Measurements from ENCODE around the gene ZNRD2.

The ZNRD2 gene

DNA sequence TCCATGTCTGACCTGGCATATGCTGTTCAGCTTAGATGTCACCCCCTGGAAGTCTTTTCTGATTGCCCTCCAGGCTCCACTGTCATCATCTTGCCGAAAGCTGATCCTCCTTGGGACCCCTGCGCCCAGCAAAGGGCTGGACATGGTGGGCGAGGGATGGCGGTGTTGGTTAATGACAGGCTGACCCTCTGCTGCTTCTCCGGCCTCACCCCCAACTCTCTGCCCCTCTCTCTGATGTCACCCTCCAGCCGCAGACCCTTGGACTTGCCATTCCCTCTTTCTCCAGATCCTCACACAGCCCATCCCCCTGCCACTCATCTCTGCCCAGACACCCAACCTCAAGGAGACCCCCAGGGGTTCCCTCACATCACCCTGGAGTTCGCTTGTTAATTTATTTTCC, 7.9 kb downstream of the ZNRD2 start:
- TF ChIP-seq SUZ12 (IDR thresholded peaks at IDR 0.05; ENCODE audit: extremely low read depth, insufficient read depth, insufficient read length): no peak
- no peak for TF ChIP-seq ZNF274 (IDR thresholded peaks at IDR 0.05; ENCODE audit: low read depth, low read length)
- H3K27me3 ChIP-seq (ENCODE audit: insufficient read depth, insufficient read length): peaks cover 20% of the 10 kb centered on the region
- H3K9me3 ChIP-seq (ENCODE audit: insufficient read depth, low read length): no peaks in the 10 kb centered on the region
- no peak overlapping the region for H3K9ac ChIP-seq (ENCODE audit: insufficient read length, low read depth)
- H3K36me3 ChIP-seq (ENCODE audit: insufficient read depth, insufficient read length, low read length): peaks cover 50% of the 10 kb centered on the region
- no peak for DNase-seq (ENCODE audit: low read depth, low spot score)
- no peak overlapping the region for H3K4me3 ChIP-seq (ENCODE audit: insufficient read length, low read depth)
- H3K4me1 ChIP-seq (ENCODE audit: insufficient read depth, insufficient read length): peaks cover 38% of the 10 kb centered on the region

DNA sequence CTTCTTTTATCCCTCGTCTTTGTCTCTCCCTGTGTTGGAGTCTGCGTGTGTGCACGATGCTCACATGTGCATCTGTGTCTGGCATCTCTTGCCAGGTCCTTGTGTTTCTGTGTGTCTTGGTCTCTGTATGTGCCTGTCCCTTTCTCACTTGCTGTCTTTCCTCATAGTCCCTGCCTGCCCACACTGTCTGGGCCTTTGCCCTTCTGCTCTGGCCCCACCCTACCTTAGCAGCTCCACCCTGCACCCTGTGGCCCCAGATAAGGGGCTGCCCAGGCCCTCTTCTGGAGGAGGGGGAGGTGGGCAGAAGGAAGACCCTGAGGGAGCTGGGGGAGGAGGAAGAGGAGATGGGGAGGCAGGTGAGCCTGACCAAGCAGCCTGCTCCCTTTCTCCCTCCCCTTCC, 8.4 kb downstream of the ZNRD2 start:
- no peak overlapping the region for H3K4me3 ChIP-seq (ENCODE audit: insufficient read length, low read depth)
- peaks cover 33% of the 10 kb centered on the region for H3K4me1 ChIP-seq (ENCODE audit: insufficient read depth, insufficient read length)
- no peak overlapping the region for H3K9ac ChIP-seq (ENCODE audit: insufficient read length, low read depth)
- H3K27me3 ChIP-seq (ENCODE audit: insufficient read depth, insufficient read length): peaks cover 20% of the 10 kb centered on the region
- peaks cover 44% of the 10 kb centered on the region for H3K36me3 ChIP-seq (ENCODE audit: insufficient read depth, insufficient read length, low read length)
- no peak for TF ChIP-seq SUZ12 (IDR thresholded peaks at IDR 0.05; ENCODE audit: extremely low read depth, insufficient read depth, insufficient read length)
- TF ChIP-seq YY1 (IDR thresholded peaks at IDR 0.05; ENCODE audit: insufficient read depth, insufficient read length): no peak
- TF ChIP-seq ZNF274 (IDR thresholded peaks at IDR 0.05; ENCODE audit: low read depth, low read length): no peak
- no peak for DNase-seq (ENCODE audit: low read depth, low spot score)
- no peaks in the 10 kb centered on the region for H3K9me3 ChIP-seq (ENCODE audit: insufficient read depth, low read length)

GRCh38 chr11:65579291-65579690, 9.0 kb downstream of the ZNRD2 start:
- Histone ChIP-seq H3K4me3 (ENCODE audit: insufficient read length, low read depth) (no peak overlapping the region), H3K36me3 (ENCODE audit: insufficient read depth, insufficient read length, low read length) (peaks cover 47% of the 10 kb centered on the region), H3K27me3 (ENCODE audit: insufficient read depth, insufficient read length) (peaks cover 20% of the 10 kb centered on the region), H3K9ac (ENCODE audit: insufficient read length, low read depth) (no peak overlapping the region), H3K4me1 (ENCODE audit: insufficient read depth, insufficient read length) (peaks cover 31% of the 10 kb centered on the region), H3K9me3 (ENCODE audit: insufficient read depth, low read length) (no peaks in the 10 kb centered on the region)
- TF ChIP-seq SUZ12 (IDR thresholded peaks at IDR 0.05; ENCODE audit: extremely low read depth, insufficient read depth, insufficient read length): no peak
- TF ChIP-seq YY1 (IDR thresholded peaks at IDR 0.05; ENCODE audit: insufficient read depth, insufficient read length): no peak
- TF ChIP-seq ZNF274 (IDR thresholded peaks at IDR 0.05; ENCODE audit: low read depth, low read length): no peak
- no peak for DNase-seq (ENCODE audit: low read depth, low spot score)

GRCh38 chr11:65580031-65580692, 9.9 kb downstream of the ZNRD2 start:
- H3K36me3 ChIP-seq (ENCODE audit: insufficient read depth, insufficient read length, low read length): peaks cover 55% of the 10 kb centered on the region
- TF ChIP-seq YY1 (IDR thresholded peaks at IDR 0.05; ENCODE audit: insufficient read depth, insufficient read length): no peak
- no peak for TF ChIP-seq SUZ12 (IDR thresholded peaks at IDR 0.05; ENCODE audit: extremely low read depth, insufficient read depth, insufficient read length)
- TF ChIP-seq ZNF274 (IDR thresholded peaks at IDR 0.05; ENCODE audit: low read depth, low read length): no peak

GRCh38 chr11:65580756-65581155, 10.5 kb downstream of the ZNRD2 start:
- Histone ChIP-seq H3K9ac (ENCODE audit: insufficient read length, low read depth) (peak overlapping the region; percentile 42), H3K4me1 (ENCODE audit: insufficient read depth, insufficient read length) (peaks cover 24% of the 10 kb centered on the region), H3K27me3 (ENCODE audit: insufficient read depth, insufficient read length) (peaks cover 10% of the 10 kb centered on the region), H3K36me3 (ENCODE audit: insufficient read depth, insufficient read length, low read length) (peaks cover 55% of the 10 kb centered on the region), H3K4me3 (ENCODE audit: insufficient read length, low read depth) (no peak overlapping the region), H3K9me3 (ENCODE audit: insufficient read depth, low read length) (no peaks in the 10 kb centered on the region)
- no peak for DNase-seq (ENCODE audit: low read depth, low spot score)
- TF ChIP-seq YY1 (IDR thresholded peaks at IDR 0.05; ENCODE audit: insufficient read depth, insufficient read length): no peak
- no peak for TF ChIP-seq SUZ12 (IDR thresholded peaks at IDR 0.05; ENCODE audit: extremely low read depth, insufficient read depth, insufficient read length)
- no peak for TF ChIP-seq ZNF274 (IDR thresholded peaks at IDR 0.05; ENCODE audit: low read depth, low read length)

More at GRCh38 chr11:65580031-65580692, 9.9 kb downstream of the ZNRD2 start:
- Histone ChIP-seq H3K4me1 (ENCODE audit: insufficient read depth, insufficient read length) (peaks cover 26% of the 10 kb centered on the region), H3K9me3 (ENCODE audit: insufficient read depth, low read length) (no peaks in the 10 kb centered on the region), H3K4me3 (ENCODE audit: insufficient read length, low read depth) (no peak overlapping the region), H3K9ac (ENCODE audit: insufficient read length, low read depth) (peak overlapping the region; percentile 42), H3K27me3 (ENCODE audit: insufficient read depth, insufficient read length) (peaks cover 15% of the 10 kb centered on the region)
- no peak for DNase-seq (ENCODE audit: low read depth, low spot score)

DNA sequence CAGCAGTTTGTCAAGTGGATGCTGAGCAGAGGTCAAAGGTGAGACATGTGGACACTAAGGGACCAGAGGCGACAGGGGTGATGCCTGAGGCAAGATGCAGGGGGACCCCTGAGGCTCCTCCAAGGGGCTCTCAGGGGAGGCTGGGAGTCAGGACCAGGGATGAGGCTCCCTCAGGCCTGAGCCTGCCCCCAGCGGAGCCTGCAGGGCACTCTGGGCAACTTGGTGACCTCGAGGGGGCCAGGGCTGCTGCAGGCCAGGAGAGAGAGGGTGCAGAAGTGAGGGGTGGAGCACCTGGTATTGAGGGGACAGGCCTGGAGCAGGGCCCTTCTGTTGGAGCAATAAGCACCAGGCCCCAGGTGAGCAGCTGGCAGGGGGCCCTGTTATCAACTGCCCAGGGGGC, 11.7 kb downstream of the ZNRD2 start:
- no peak overlapping the region for H3K4me3 ChIP-seq (ENCODE audit: insufficient read length, low read depth)
- H3K9ac ChIP-seq (ENCODE audit: insufficient read length, low read depth): no peak overlapping the region
- no peaks in the 10 kb centered on the region for H3K9me3 ChIP-seq (ENCODE audit: insufficient read depth, low read length)
- no peak for DNase-seq (ENCODE audit: low read depth, low spot score)
- peaks cover 1% of the 10 kb centered on the region for H3K27me3 ChIP-seq (ENCODE audit: insufficient read depth, insufficient read length)
- H3K4me1 ChIP-seq (ENCODE audit: insufficient read depth, insufficient read length): peaks cover 19% of the 10 kb centered on the region
- peaks cover 55% of the 10 kb centered on the region for H3K36me3 ChIP-seq (ENCODE audit: insufficient read depth, insufficient read length, low read length)
- TF ChIP-seq SUZ12 (IDR thresholded peaks at IDR 0.05; ENCODE audit: extremely low read depth, insufficient read depth, insufficient read length) (no peak), YY1 (IDR thresholded peaks at IDR 0.05; ENCODE audit: insufficient read depth, insufficient read length) (no peak), ZNF274 (IDR thresholded peaks at IDR 0.05; ENCODE audit: low read depth, low read length) (no peak)

DNA sequence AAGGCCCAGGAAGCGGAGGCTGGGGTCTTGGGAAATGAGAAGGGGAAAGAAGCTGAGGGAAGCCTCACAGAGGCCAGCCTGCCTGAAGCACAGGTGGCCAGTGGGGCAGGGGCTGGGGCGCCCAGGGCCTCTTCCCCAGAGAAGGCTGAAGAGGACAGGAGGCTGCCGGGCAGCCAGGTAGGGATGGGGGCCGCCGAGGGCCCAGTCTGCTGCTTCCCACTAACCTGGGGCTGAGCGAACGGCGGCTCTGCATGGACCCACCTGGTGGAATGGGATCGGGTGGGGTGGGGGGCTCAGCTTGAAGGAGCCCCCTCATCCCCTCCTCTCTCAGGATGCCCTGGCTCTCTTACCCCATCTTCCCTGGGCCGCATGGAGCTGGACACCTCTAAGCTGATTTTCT, 13.3 kb downstream of the ZNRD2 start:
- TF ChIP-seq ZNF274 (IDR thresholded peaks at IDR 0.05; ENCODE audit: low read depth, low read length): no peak
- no peak for TF ChIP-seq SUZ12 (IDR thresholded peaks at IDR 0.05; ENCODE audit: extremely low read depth, insufficient read depth, insufficient read length)
- no peak for TF ChIP-seq YY1 (IDR thresholded peaks at IDR 0.05; ENCODE audit: insufficient read depth, insufficient read length)
- peaks cover 21% of the 10 kb centered on the region for H3K4me1 ChIP-seq (ENCODE audit: insufficient read depth, insufficient read length)
- DNase-seq (ENCODE audit: low read depth, low spot score): no peak
- H3K9me3 ChIP-seq (ENCODE audit: insufficient read depth, low read length): no peaks in the 10 kb centered on the region
- H3K36me3 ChIP-seq (ENCODE audit: insufficient read depth, insufficient read length, low read length): peaks cover 53% of the 10 kb centered on the region
- H3K9ac ChIP-seq (ENCODE audit: insufficient read length, low read depth): no peak overlapping the region
- no peaks in the 10 kb centered on the region for H3K27me3 ChIP-seq (ENCODE audit: insufficient read depth, insufficient read length)
- H3K4me3 ChIP-seq (ENCODE audit: insufficient read length, low read depth): no peak overlapping the region
